ENCODE measurements around the gene SERTAD2. TPM values are rescaled to one million over a fixed set of nuclear protein-coding genes. Genes with fewer than 3 reads are reported as not detected.

Gene SERTAD2
- total RNA-seq, 6 experiments from 2014 or later, result 3.7 to 14.4 (median 8.4) TPM

- ATAC-seq (peak in 1 of 4 donors; percentile 41), DNase-seq (no peak)
- Histone ChIP-seq H3K4me1 (peaks cover 0 to 32% (median 7%) of the 10 kb centered on the region in 4 donors), H3K27ac (peak overlapping the region in 1 of 3 donors; percentile 92), H3K9me3 (no peaks in the 10 kb centered on the region), H3K36me3 (no peaks in the 10 kb centered on the region), H3K27me3 (no peaks in the 10 kb centered on the region), H3K4me3 (no peak overlapping the region)
- TF ChIP-seq POLR2A (IDR thresholded peaks at IDR 0.05), result no peak
- TF ChIP-seq, protein P1, sequence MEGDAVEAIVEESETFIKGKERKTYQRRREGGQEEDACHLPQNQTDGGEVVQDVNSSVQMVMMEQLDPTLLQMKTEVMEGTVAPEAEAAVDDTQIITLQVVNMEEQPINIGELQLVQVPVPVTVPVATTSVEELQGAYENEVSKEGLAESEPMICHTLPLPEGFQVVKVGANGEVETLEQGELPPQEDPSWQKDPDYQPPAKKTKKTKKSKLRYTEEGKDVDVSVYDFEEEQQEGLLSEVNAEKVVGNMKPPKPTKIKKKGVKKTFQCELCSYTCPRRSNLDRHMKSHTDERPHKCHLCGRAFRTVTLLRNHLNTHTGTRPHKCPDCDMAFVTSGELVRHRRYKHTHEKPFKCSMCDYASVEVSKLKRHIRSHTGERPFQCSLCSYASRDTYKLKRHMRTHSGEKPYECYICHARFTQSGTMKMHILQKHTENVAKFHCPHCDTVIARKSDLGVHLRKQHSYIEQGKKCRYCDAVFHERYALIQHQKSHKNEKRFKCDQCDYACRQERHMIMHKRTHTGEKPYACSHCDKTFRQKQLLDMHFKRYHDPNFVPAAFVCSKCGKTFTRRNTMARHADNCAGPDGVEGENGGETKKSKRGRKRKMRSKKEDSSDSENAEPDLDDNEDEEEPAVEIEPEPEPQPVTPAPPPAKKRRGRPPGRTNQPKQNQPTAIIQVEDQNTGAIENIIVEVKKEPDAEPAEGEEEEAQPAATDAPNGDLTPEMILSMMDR (IDR thresholded peaks at IDR 0.05), result no peak
- intact Hi-C loops (cut with DNase I), result no loop called here
- 72% methylated on average over 3 of the region's 3 CpGs for WGBS (ENCODE audit: insufficient coverage, low coverage, low lambda C conversion rate, missing lambda C conversion rate)
Measured at GRCh38 chr2:64677530-64677929, 23.8 kb upstream of the SERTAD2 start.

DNA sequence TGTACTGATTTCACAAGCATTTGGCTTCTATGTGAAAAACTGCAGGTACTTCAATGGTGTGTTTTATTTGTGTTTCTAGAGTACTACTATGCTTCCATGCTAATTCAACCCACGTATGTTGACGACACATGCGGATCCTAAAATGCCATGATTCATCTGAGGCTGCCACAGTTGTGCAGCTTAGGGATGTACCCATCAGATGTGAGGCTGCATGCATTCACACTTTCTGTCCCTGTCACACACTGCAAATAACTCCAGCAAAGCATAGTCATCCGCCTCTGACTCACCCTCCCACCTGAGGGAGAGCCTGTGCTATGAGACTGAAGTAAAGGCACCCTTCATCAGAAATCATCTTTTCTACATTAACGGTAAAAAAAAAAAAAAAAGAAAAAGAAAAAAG is 22.1 kb upstream of the SERTAD2 start:
- peaks cover 0 to 32% (median 7%) of the 10 kb centered on the region in 4 donors for H3K4me1 ChIP-seq
- H3K9me3 ChIP-seq, result no peaks in the 10 kb centered on the region
- DNase-seq, result peak in 1 of 3 donors; percentile 31
- 68% methylated on average over 4 of the region's 5 CpGs for WGBS (ENCODE audit: insufficient coverage, low coverage, low lambda C conversion rate, missing lambda C conversion rate)
- intact Hi-C loops (cut with DNase I), result no loop called here
- H3K4me3 ChIP-seq, result no peak overlapping the region
- H3K36me3 ChIP-seq, result no peaks in the 10 kb centered on the region
- no peaks in the 10 kb centered on the region for H3K27me3 ChIP-seq
- TF ChIP-seq, protein P1 (IDR thresholded peaks at IDR 0.05), result no peak
- no peak overlapping the region for H3K27ac ChIP-seq
- peak in 1 of 4 donors; percentile 78 for ATAC-seq

- intact Hi-C loops (cut with DNase I), result no loop called here
- Histone ChIP-seq H3K27me3 (no peaks in the 10 kb centered on the region), H3K9me3 (no peaks in the 10 kb centered on the region), H3K36me3 (no peaks in the 10 kb centered on the region), H3K27ac (no peak overlapping the region), H3K4me3 (no peak overlapping the region), H3K4me1 (peaks cover 0 to 10% (median 2%) of the 10 kb centered on the region in 4 donors)
- DNase-seq (no peak), ATAC-seq (peak in 2 of 4 donors; percentile 10 to 37)
- 10% methylated on average over 2 of the region's 2 CpGs for WGBS (ENCODE audit: insufficient coverage, low coverage, low lambda C conversion rate, missing lambda C conversion rate)
- no peak for TF ChIP-seq POLR2A (IDR thresholded peaks at IDR 0.05)
- TF ChIP-seq, protein P1 (IDR thresholded peaks at IDR 0.05), result no peak
Measured at GRCh38 chr2:64672708-64673107, 19.0 kb upstream of the SERTAD2 start.

- ATAC-seq (no peak), DNase-seq (no peak)
- H3K36me3 ChIP-seq, result no peaks in the 10 kb centered on the region
- H3K9me3 ChIP-seq, result no peaks in the 10 kb centered on the region
- intact Hi-C loops (cut with DNase I), result no loop called here
- TF ChIP-seq, protein P1 (IDR thresholded peaks at IDR 0.05), result no peak
- TF ChIP-seq POLR2A (IDR thresholded peaks at IDR 0.05), result no peak
- H3K4me1 ChIP-seq, result no peaks in the 10 kb centered on the region
- H3K27me3 ChIP-seq, result no peaks in the 10 kb centered on the region
- H3K27ac ChIP-seq, result no peak overlapping the region
- no peak overlapping the region for H3K4me3 ChIP-seq
Measured at GRCh38 chr2:64670047-64670446, 16.3 kb upstream of the SERTAD2 start.

- TF ChIP-seq POLR2A (IDR thresholded peaks at IDR 0.05), result no peak
- TF ChIP-seq, protein P1 (IDR thresholded peaks at IDR 0.05), result no peak
- WGBS (ENCODE audit: insufficient coverage, low coverage, low lambda C conversion rate, missing lambda C conversion rate), result 76% methylated on average over 2 of the region's 2 CpGs
Measured at GRCh38 chr2:64669288-64669687, 15.6 kb upstream of the SERTAD2 start.

More at GRCh38 chr2:64669288-64669687, 15.6 kb upstream of the SERTAD2 start:
- intact Hi-C loops (cut with DNase I), result no loop called here
- no peak overlapping the region for H3K4me3 ChIP-seq
- peak in 3 of 4 donors; percentile 22 to 50 (median 27) for ATAC-seq
- no peaks in the 10 kb centered on the region for H3K4me1 ChIP-seq
- no peak for DNase-seq
- peak overlapping the region in 1 of 3 donors; percentile 8 for H3K27ac ChIP-seq
- no peaks in the 10 kb centered on the region for H3K27me3 ChIP-seq
- no peaks in the 10 kb centered on the region for H3K36me3 ChIP-seq
- H3K9me3 ChIP-seq, result no peaks in the 10 kb centered on the region

All from right lobe of liver (tissue), 6 donors.